ENCODE data around the gene TAOK1. TPM values are rescaled to one million over a fixed set of nuclear protein-coding genes. Genes with fewer than 3 reads are reported as not detected.

TAOK1 gene
- total RNA-seq: 108 and 115 TPM in 2 replicates

DNA sequence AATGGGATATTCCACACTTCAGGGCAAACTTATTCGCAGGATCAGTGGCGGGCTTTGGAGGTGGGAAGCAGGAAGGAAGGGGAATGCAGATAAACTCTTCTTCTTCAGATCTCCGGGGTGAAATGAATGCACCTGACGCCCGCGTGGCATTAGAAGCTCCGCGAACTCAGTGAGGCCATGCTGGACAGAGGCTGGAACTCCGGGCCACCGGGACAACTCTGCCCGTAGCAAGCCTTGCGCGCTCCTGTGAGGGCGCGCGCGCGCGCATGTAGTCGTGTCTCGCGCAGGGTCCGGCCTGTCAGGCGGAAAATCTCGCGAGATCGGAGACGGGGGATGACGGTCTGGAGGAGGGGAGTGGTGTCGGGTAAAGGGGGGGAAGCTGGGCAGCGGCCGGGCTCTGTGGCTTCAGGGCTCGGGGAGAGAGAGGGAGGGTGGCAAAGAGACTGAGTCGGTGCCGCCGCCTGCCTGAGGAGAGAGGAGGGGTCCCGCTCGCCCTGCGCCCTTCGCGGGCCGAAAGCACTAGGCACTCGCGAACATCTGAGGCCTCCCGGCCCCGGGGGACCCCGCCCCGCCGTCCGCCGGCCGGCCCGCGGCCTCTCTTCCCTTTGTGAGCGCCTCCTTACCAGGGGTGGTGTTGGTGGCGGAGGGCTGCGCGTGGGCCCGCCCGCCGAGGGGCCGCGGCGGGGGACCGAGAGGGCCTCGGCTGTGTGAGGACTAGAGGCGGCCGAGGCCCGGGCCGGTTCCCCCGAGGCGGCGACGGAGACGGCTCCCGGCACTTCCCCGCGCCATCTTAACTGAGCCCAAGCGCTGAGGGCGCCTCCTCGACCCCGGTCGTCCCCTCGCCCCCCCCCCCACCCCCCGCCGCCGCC lies at the start of gene TAOK1:
TAOK1 (plus strand) TSS at position 382 of the 869 bp plus-strand sequence. CDS start 61,186 bp downstream, outside the sequence.

DNA sequence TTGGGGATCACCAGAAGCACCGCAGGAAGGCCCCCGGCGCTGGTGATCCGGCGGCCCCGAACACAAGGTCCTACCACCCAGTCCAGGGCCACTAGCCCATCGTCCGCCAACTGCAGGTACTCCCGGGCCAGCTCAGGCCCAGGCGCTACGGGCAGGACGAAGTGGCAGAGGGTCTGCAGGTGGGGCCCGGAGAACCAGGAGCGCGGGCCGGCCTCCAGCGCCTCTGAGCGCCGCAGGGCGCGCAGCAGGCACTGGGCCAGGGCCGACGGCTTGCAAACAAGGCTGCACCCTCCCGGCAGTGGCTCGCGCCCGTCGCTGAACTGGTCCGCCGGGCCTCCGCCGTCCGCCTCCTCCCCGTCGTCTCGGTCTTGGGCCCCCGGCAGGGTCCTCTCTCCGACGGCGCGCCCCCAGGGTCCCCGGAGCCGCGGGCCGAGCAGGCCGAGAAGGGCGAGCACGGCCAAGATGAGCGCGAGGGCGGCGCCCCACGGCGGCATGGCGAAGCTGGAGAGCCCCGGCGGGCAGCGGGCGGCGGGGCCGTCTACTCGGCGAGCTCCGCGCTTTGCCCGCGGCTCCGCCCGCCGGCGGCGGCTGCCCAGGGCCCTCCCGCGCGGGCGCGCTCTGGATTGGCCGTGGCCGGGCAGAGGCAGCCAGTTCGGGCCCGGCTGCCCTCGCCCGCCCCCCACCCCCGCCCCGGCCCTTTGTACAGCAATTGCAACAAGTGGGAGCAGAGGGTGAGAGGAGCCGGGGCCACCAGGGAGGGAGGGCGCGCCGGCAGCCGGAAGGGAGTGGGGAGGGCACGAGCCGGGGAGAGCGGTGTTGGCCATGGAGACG lies 176.5 kb downstream of the TAOK1 start, which contains the start of gene ABHD15:
ABHD15 (minus strand) TSS at position 565 of the 831 bp plus-strand sequence; CDS start at position 494, 71 bp downstream.

GRCh38 chr17:29568331-29569244 lies 178.4 kb downstream of the TAOK1 start, which contains the start of gene TP53I13:
TP53I13 (plus strand) TSS chr17:29568701; CDS start chr17:29568759, 58 bp downstream.

GRCh38 chr17:29589524-29590410 lies 199.6 kb downstream of the TAOK1 start, which contains the start of gene GIT1:
GIT1 (minus strand) TSS chr17:29589648; CDS start chr17:29589378, 270 bp downstream.

DNA sequence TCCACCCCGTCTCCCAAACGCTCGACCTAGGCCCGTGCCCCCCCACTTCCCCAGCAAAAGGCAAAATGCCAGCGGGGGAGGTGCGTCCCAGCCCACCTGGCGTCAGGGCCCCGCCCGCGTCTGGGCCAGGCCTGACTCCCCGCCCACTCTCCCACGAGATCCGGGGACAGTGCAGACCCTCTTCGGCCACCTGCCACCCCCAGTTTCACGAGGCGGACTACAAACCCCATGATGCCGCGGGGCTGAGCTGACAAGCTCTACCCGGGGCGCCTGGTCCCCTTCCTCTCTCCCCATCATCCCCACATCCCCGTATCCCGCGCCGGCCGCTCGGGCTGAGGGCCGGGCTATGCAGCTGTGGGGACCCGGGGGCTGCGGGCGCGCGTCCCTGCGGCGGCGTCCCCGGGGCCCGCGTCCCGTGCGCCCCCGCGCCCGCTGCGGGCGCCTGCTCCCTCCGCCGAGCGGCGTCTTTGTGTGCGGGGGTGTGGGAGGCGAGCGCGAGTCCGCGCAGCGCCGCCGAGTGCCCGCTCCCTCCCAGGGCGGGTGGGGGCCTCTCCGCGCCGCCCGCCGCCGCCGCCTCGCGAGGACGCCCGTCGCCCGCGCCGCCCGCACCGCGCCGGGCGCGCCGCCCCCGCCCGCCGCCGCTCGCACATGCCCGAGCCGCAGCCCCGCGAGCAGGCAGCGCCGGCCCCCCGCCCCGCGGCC lies 202.8 kb downstream of the TAOK1 start, which contains the start of gene ANKRD13B:
ANKRD13B (plus strand) TSS at position 283 of the 702 bp plus-strand sequence. CDS start 490 bp downstream, outside the sequence.

Small RNAs within 50 kb of the gene (small RNA-seq; reads per million reads assigned to genes)
- gene RNU4-34P (not detected), gene RNU6-1034P (not detected), gene RNU6-711P (not detected)

Other genes with a start within 250 kb of the TAOK1 start
- 15.7 and 18.1 TPM in 2 replicates for gene MYO18A, start 210.0 kb upstream of the TAOK1 start, total RNA-seq
- not detected in 2 replicates for gene CRYBA1, start 143.5 kb upstream of the TAOK1 start, total RNA-seq
- 60.9 and 67.2 TPM in 2 replicates for gene NUFIP2, start 96.2 kb upstream of the TAOK1 start, total RNA-seq
- 5.5 and 9.8 TPM in 2 replicates for gene ABHD15, start 176.7 kb downstream of the TAOK1 start, total RNA-seq
- 25.3 and 26.7 TPM in 2 replicates for gene TP53I13, start 178.3 kb downstream of the TAOK1 start, total RNA-seq
- gene GIT1, start 199.3 kb downstream of the TAOK1 start, total RNA-seq: 59.8 and 75.4 TPM in 2 replicates
- 16.9 and 19.5 TPM in 2 replicates for gene ANKRD13B, start 202.8 kb downstream of the TAOK1 start, total RNA-seq
- gene CORO6, start 232.5 kb downstream of the TAOK1 start, total RNA-seq: 2.1 and 4.3 TPM in 2 replicates